PFSK-1 (cell line): ENCODE results near the gene NFIA.

Experiments used
- FOXP2 ChIP-seq: optimal IDR thresholded peaks from 2 replicates; pipeline ENCODE3; 2011; ENCODE audit warnings: borderline replicate concordance, control low read depth, inconsistent platforms; ENCODE audit not compliant: insufficient read depth; ENCODE audit errors: extremely low read length, extremely low read depth
- POLR2AphosphoS5 ChIP-seq: IDR thresholded peaks from 2 replicates; pipeline ENCODE4 v1.6.1; 2012; ENCODE audit warnings: low read depth, mild to moderate bottlenecking, control low read depth, low read length, moderate library complexity
- REST ChIP-seq, 2 experiments: IDR thresholded peaks; 2 replicates each; pipeline versions ENCODE4 v1.6.1 to v1.8.0; 2011 to 2012; ENCODE audit warnings: low read depth in 2 of 2, low read length in 2 of 2, control low read depth in 1 of 2, inconsistent platforms in 1 of 2, mild to moderate bottlenecking in 1 of 2, moderate library complexity in 1 of 2; ENCODE audit not compliant: insufficient read depth in 1 of 2
- SIN3A ChIP-seq: IDR thresholded peaks from 2 replicates; pipeline ENCODE4 v1.6.1; 2012; ENCODE audit warnings: mild to moderate bottlenecking, low read length, moderate library complexity, borderline replicate concordance; ENCODE audit not compliant: insufficient read depth
- TAF1 ChIP-seq: IDR thresholded peaks from 2 replicates; pipeline ENCODE4 v1.6.1; 2012; ENCODE audit warnings: low read length, control low read depth, borderline replicate concordance; ENCODE audit not compliant: insufficient read depth

- TF ChIP-seq TAF1 (no peak), REST (IDR thresholded peaks at IDR 0.05; ENCODE audit: insufficient read depth in 1 of 2, low read depth in 2 of 2, low read length in 2 of 2) (no peak), SIN3A (no peak), POLR2AphosphoS5 (no peak), FOXP2 (no peak)
Observed at GRCh38 chr1:61098906-61099437, 16.6 kb downstream of the NFIA start.
